K562 treated with DMSO at 1 percent for 48 hours (cell line): ENCODE measurements around the gene ZNF335. TPM values are rescaled to one million over a fixed set of nuclear protein-coding genes. Genes with fewer than 3 reads are reported as not detected.

Experiments
- total RNA-seq: library from RNA; unstranded; fragments of 300-600 nt; gene quantifications from 2 replicates; pipeline ENCODE4 v1.2.3, GENCODE V29; 2022; ENCODE audit warnings: low replicate concordance; ENCODE audit errors: extremely low read depth

ZNF335 gene, protein sequence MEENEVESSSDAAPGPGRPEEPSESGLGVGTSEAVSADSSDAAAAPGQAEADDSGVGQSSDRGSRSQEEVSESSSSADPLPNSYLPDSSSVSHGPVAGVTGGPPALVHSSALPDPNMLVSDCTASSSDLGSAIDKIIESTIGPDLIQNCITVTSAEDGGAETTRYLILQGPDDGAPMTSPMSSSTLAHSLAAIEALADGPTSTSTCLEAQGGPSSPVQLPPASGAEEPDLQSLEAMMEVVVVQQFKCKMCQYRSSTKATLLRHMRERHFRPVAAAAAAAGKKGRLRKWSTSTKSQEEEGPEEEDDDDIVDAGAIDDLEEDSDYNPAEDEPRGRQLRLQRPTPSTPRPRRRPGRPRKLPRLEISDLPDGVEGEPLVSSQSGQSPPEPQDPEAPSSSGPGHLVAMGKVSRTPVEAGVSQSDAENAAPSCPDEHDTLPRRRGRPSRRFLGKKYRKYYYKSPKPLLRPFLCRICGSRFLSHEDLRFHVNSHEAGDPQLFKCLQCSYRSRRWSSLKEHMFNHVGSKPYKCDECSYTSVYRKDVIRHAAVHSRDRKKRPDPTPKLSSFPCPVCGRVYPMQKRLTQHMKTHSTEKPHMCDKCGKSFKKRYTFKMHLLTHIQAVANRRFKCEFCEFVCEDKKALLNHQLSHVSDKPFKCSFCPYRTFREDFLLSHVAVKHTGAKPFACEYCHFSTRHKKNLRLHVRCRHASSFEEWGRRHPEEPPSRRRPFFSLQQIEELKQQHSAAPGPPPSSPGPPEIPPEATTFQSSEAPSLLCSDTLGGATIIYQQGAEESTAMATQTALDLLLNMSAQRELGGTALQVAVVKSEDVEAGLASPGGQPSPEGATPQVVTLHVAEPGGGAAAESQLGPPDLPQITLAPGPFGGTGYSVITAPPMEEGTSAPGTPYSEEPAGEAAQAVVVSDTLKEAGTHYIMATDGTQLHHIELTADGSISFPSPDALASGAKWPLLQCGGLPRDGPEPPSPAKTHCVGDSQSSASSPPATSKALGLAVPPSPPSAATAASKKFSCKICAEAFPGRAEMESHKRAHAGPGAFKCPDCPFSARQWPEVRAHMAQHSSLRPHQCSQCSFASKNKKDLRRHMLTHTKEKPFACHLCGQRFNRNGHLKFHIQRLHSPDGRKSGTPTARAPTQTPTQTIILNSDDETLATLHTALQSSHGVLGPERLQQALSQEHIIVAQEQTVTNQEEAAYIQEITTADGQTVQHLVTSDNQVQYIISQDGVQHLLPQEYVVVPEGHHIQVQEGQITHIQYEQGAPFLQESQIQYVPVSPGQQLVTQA (N-terminal part only)
- total RNA-seq: not detected in 2 replicates

DNA sequence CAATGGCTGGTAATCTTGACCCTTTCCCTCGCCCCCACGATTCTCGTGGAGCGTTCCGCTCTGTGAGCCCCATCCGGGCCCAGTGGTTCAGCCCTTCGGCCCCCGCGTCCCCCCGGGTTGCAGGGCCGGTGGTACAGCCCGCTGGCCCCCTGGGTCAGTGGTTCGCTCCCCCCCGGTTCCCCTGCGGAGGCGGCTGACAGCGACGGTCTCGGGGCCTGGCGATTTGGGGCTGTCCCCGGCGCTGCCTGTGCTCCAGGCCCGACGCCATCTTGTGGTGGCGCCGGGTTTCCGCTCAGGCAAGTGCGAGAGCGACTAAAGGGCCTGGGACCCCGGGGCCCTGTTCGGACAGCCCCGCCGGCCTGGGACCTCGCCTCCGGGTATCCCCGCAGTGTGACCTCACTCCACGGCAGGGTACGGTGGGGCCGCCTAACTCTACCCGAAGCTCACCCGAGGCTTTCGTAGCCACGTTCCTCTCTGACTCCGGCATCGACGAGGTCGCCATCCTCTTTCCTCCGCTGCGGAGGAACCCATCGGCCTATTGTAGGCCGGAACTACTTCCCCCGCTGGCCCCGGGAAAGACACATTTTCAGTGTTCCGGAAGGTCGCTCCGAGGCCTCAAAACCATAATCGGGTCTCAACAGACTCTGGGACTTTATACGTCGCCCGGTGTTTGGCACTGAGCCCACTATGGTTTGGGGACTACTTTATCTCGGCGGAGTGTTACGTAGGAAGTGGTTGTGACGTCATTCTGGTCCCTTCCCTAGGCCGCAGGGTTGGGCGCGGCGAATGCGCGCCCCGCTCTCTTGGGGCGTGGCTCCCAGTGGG is at the start of gene ZNF335:
Gene ZNF335, minus strand, starts transcription at position 529 of the 825 bp plus-strand sequence. CDS start 793 bp downstream, outside the sequence.

GRCh38 chr20:45934586-45935415 is 37.2 kb downstream of the ZNF335 start, which contains the start of gene PCIF1:
Gene PCIF1, plus strand, starts transcription at chr20:45934683. Its CDS starts 4,317 bp downstream, at chr20:45939000.

DNA sequence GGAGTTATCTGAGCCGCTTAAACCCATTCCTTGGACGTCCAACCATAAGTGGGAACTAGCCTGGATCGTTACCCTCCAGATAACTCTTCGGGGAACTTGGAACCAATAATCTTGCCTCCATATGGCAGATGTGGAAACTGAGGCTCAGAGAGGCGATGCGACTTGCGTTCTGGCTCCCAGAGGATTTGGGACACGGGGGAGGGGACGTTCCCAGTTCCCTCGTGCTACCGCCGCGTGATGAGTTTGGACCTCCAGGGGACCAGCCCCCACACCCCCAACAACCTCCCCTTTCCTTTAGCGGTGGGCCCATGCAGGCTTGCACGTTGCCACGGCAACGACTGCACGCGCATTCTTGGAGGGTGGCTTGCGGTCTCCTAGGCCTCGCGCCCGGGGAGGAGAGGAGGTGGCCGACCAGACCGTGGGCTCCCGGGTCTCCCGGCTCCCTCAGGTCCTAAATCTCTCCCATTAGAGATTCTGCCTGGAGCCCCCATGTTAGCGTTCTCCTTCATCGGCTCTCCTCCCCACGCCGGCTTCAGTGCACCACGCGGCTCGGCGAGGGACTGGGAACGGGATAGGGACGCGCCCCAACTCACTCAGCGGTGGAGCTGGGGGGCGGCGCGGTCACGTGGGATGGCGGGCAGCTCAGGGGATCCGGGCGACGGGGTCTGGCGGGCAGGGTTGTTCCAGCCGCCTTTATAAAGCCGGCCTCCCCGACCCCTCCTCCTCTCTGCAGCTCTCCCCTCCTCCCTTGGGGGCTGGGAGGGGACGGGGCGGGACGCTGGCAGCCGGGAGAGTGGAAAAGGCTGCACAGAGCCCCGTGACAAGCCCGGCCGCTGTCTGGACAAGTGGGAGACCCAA is 60.3 kb downstream of the ZNF335 start, which contains the start of gene PLTP:
Gene PLTP, minus strand, starts transcription at position 670 of the 858 bp plus-strand sequence. CDS start 703 bp downstream, outside the sequence.

Other genes starting within 250 kb of the ZNF335 start
- gene SPINT4, start 249.9 kb downstream of the ZNF335 start, total RNA-seq: not detected in 2 replicates
- not detected in 2 replicates for gene WFDC3, start 180.3 kb downstream of the ZNF335 start, total RNA-seq
- gene DNTTIP1, start 180.2 kb downstream of the ZNF335 start, total RNA-seq: not detected in 2 replicates
- not detected in 2 replicates for gene UBE2C, start 159.6 kb downstream of the ZNF335 start, total RNA-seq
- not detected in 2 replicates for gene TNNC2, start 144.9 kb downstream of the ZNF335 start, total RNA-seq
- not detected in 2 replicates for gene SNX21, start 138.4 kb downstream of the ZNF335 start, total RNA-seq
- not detected in 2 replicates for gene ACOT8, start 114.8 kb downstream of the ZNF335 start, total RNA-seq
- gene ZSWIM3, start 114.6 kb downstream of the ZNF335 start, total RNA-seq: not detected in 2 replicates
- gene ZSWIM1, start 91.0 kb downstream of the ZNF335 start, total RNA-seq: not detected in 2 replicates
- gene SPATA25, start 84.6 kb downstream of the ZNF335 start, total RNA-seq: not detected in 2 replicates
- not detected in 2 replicates for gene NEURL2, start 81.0 kb downstream of the ZNF335 start, total RNA-seq
- not detected in 2 replicates for gene CTSA, start 80.9 kb downstream of the ZNF335 start, total RNA-seq
- gene PLTP, start 60.0 kb downstream of the ZNF335 start, total RNA-seq: not detected in 2 replicates
- gene PCIF1, start 37.5 kb downstream of the ZNF335 start, total RNA-seq: not detected in 2 replicates
- not detected in 2 replicates for gene MMP9, start 36.7 kb upstream of the ZNF335 start, total RNA-seq
- gene SLC12A5, start 57.0 kb upstream of the ZNF335 start, total RNA-seq: not detected in 2 replicates
- gene NCOA5, start 117.8 kb upstream of the ZNF335 start, total RNA-seq: not detected in 2 replicates
- not detected in 2 replicates for gene CD40, start 146.1 kb upstream of the ZNF335 start, total RNA-seq